Measurements from ENCODE around the gene MRPL21. TPM values are rescaled to one million over a fixed set of nuclear protein-coding genes. Genes with fewer than 3 reads are reported as not detected.

MRPL21 gene
- total and polyA plus RNA-seq, 2 of the 8 experiments (the other 6 are each of a cell fraction or from before 2014, with no cell fraction given): 102 to 107 TPM

DNA sequence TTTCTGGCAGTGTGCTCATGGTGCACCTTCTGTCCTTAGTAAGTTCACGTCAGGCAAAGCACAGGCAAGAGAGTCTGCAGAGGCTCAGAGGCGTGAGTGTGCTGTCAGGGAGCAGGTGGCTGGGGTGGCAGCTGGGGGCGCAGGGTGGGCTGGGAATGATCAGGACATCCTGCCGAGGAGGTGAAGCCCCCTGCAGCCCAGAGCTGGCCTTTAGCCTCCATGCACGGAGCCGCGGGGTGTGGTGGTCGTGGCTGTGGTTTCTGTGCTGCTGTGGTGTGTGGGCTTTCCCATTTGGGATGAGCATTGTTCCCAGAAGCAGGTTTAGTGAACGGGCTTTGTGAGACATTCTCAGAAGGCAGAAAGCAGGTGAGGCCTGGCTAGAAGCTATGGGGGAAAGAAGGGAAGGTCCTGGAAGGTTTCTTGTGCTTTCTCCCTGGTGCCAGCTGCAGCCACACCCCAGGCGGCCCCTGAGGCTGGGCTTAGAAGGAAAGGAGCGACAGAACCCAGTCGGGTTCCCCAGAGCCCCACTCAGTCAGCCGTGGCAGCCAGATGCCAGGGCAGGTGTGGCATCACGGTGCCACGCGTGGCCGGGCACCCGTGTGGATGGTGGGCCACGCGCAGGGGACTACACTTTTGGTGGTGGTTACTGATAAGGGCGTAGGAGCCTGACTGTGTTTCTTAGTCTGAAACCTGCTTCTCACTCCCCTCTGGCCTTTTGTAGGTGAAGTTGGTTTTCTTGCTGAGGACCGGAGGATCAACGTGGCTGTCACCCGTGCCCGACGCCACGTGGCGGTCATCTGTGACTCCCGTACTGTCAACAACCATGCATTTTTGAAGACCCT, 32.1 kb upstream of the MRPL21 start:
- no peak overlapping the region for H2AK5ac ChIP-seq (ENCODE audit: low read depth, low read length)
- H3K4me1 ChIP-seq (replicated peaks in 1 of 4; ENCODE audit: control insufficient read depth in 3 of 4, insufficient read depth in 4 of 4, low read length in 3 of 4): no peaks in the 10 kb centered on the region
- H3K27me3 ChIP-seq (replicated peaks in 1 of 4; ENCODE audit: control insufficient read depth in 3 of 4, extremely low read depth in 1 of 4, insufficient read depth in 3 of 4, low read length in 3 of 4): no peaks in the 10 kb centered on the region
- H3K79me1 ChIP-seq (ENCODE audit: low read depth, low read length): no peaks in the 10 kb centered on the region; the same call in 1 of the 2 replicates
- no peak overlapping the region for H3K4me3 ChIP-seq (ENCODE audit: extremely low read depth in 1 of 4, insufficient read depth in 2 of 4, low read depth in 3 of 4, low read length in 4 of 4)
- CTCF ChIA-PET (ENCODE audit: partially characterized antibody): no interaction called here
- no peak overlapping the region for H3K4ac ChIP-seq (replicated peaks; ENCODE audit: insufficient read length, low read depth, low read length)
- H2BK5ac ChIP-seq (ENCODE audit: low read depth, low read length): no peak overlapping the region
- H4K20me1 ChIP-seq (replicated peaks in 1 of 2; ENCODE audit: control insufficient read depth in 1 of 2, insufficient read depth in 2 of 2, low read length in 2 of 2): peaks cover 3 to 4% of the 10 kb centered on the region in 2 experiments
- H3K23ac ChIP-seq (ENCODE audit: insufficient read length): no peak overlapping the region
- 93% methylated on average over 23 of the region's 29 CpGs; no CpG with 5 or more reads in 1 of the 2 experiments for WGBS, 2 experiments (ENCODE audit: extremely low coverage in 1 of 2, insufficient coverage in 1 of 2, insufficient read length in 1 of 2, insufficient replicate concordance in 2 of 2, low coverage in 1 of 2, low lambda C conversion rate in 2 of 2, missing lambda C conversion rate in 1 of 2)
- no peak for DNase-seq (ENCODE audit: low read depth in 1 of 2, low spot score in 2 of 2)
- FAIRE-seq: no peak
- H3K9me3 ChIP-seq (ENCODE audit: insufficient read depth in 2 of 2, low read depth in 1 of 2, low read length in 1 of 2): no peaks in the 10 kb centered on the region
- H4K91ac ChIP-seq (replicated peaks; ENCODE audit: insufficient read length, low read length): no peak overlapping the region
- POLR2A ChIA-PET (ENCODE audit: partially characterized antibody): no interaction called here
- H3K14ac ChIP-seq (ENCODE audit: insufficient read length): no peak overlapping the region
- H3K9ac ChIP-seq (replicated peaks in 1 of 4; ENCODE audit: extremely low read depth in 1 of 4, low read depth in 3 of 4, low read length in 3 of 4): no peak overlapping the region
- no peak overlapping the region for H3K56ac ChIP-seq (replicated peaks; ENCODE audit: insufficient read length, low read depth, low read length)
- no peak overlapping the region for H2BK120ac ChIP-seq (replicated peaks; ENCODE audit: low read depth, low read length)
- TF ChIP-seq EGR1 (IDR thresholded peaks at IDR 0.05; ENCODE audit: borderline replicate concordance, low read depth, low read length): 0 out of 2 replicates have a peak, but pooled peaks have one; percentile 36
- no peak for TF ChIP-seq TCF12 (IDR thresholded peaks at IDR 0.05; ENCODE audit: low read depth, low read length)
- no peak for TF ChIP-seq NRF1 (IDR thresholded peaks at IDR 0.05; ENCODE audit: low read depth, low read length)
- TF ChIP-seq RBBP5 (IDR thresholded peaks at IDR 0.05; ENCODE audit: borderline replicate concordance, low read depth, low read length): no peak
- no peak for TF ChIP-seq BRCA1 (IDR thresholded peaks at IDR 0.05; ENCODE audit: low read depth, low read length)
- TF ChIP-seq POLR2AphosphoS5 (IDR thresholded peaks at IDR 0.05; ENCODE audit: low read depth, low read length): no peak
- H2AFZ ChIP-seq (ENCODE audit: low read length): no peak overlapping the region
- H4K8ac ChIP-seq (ENCODE audit: extremely low read depth, insufficient read depth, low read length): no peak overlapping the region
- no peaks in the 10 kb centered on the region for H3K23me2 ChIP-seq (ENCODE audit: low read depth, low read length)
- no peak overlapping the region for H2BK20ac ChIP-seq (ENCODE audit: low read length)
- no peak overlapping the region for H4K5ac ChIP-seq (ENCODE audit: insufficient read length, low read depth, low read length)
- no peak overlapping the region for H3K4me2 ChIP-seq (ENCODE audit: insufficient read depth in 1 of 2, low read depth in 2 of 2, low read length in 2 of 2)
- no peak overlapping the region for H2BK15ac ChIP-seq (ENCODE audit: low read length)
- H3K79me2 ChIP-seq (ENCODE audit: control insufficient read depth in 1 of 2, insufficient read depth in 2 of 2, low read length in 2 of 2): no peaks in the 10 kb centered on the region
- H3K18ac ChIP-seq (ENCODE audit: extremely low read depth, low read length): no peak overlapping the region
- no peak overlapping the region for H2BK12ac ChIP-seq (ENCODE audit: low read depth, low read length)
- H3K36me3 ChIP-seq (ENCODE audit: control insufficient read depth in 2 of 4, insufficient read depth in 4 of 4, low read length in 3 of 4): peaks cover 4 to 22% (median 14%) of the 10 kb centered on the region in 4 experiments; a peak in 5 of 8 replicates
- H3K27ac ChIP-seq (ENCODE audit: low read depth, low read length): no peak overlapping the region
